HL-60 (cell line): ENCODE results near the gene DPP6.

Source experiments
- DNase-seq, 2 experiments: peaks; one replicate each; pipeline ENCODE4 v3.0.0-alpha.2; 2010 to 2020; ENCODE audit warnings: low read depth in 1 of 2, low spot score in 1 of 2
- H3K27ac ChIP-seq: fragments of 250-450 bp; sonication (Bioruptor Pico); replicated peaks from 2 replicates; pipeline ENCODE4 v1.5.1; 2020; ENCODE audit warnings: mild to moderate bottlenecking, moderate library complexity
- H3K27me3 ChIP-seq: fragments of 250-450 bp; sonication (Bioruptor Pico); 2 replicates; pipeline ENCODE4 v1.5.1; 2021; ENCODE audit warnings: mild to moderate bottlenecking, moderate library complexity; ENCODE audit not compliant: insufficient read depth, poor library complexity, severe bottlenecking
- H3K4me3 ChIP-seq: replicated peaks from 2 replicates; pipeline ENCODE4 v1.5.1; 2011; ENCODE audit warnings: mild to moderate bottlenecking, control low read depth, low read length; ENCODE audit not compliant: insufficient read depth
- CTCF ChIP-seq: IDR thresholded peaks from one replicate; pipeline ENCODE4 v1.5.1; 2011; ENCODE audit warnings: low read length, control low read depth, inconsistent platforms; ENCODE audit not compliant: insufficient read depth
- GABPA ChIP-seq: IDR thresholded peaks from 2 replicates; pipeline ENCODE4 v1.6.1; 2012; ENCODE audit warnings: low read depth
- POLR2AphosphoS5 ChIP-seq: IDR thresholded peaks from 2 replicates; pipeline ENCODE4 v1.6.1; 2012; ENCODE audit warnings: low read depth
- REST ChIP-seq: IDR thresholded peaks from 2 replicates; pipeline ENCODE4 v1.6.1; 2012; ENCODE audit warnings: low read depth; ENCODE audit not compliant: insufficient replicate concordance
- SPI1 ChIP-seq: IDR thresholded peaks from 2 replicates; pipeline ENCODE4 v1.6.1; 2012; ENCODE audit warnings: low read depth, mild to moderate bottlenecking, borderline replicate concordance

DPP6 gene

GRCh38 chr7:154546946-154547587, 494.9 kb downstream of the DPP6 start:
- Histone ChIP-seq H3K27ac (no peak overlapping the region), H3K27me3 (no peaks in the 10 kb centered on the region), H3K4me3 (no peak overlapping the region)
- no peak for DNase-seq
- TF ChIP-seq REST (no peak), SPI1 (no peak), CTCF (no peak), POLR2AphosphoS5 (no peak), GABPA (no peak)

- no peak for TF ChIP-seq CTCF
- TF ChIP-seq SPI1: no peak
- TF ChIP-seq GABPA: no peak
- no peak for TF ChIP-seq REST
- TF ChIP-seq POLR2AphosphoS5: no peak
- Histone ChIP-seq H3K27ac (no peak overlapping the region), H3K4me3 (no peak overlapping the region), H3K27me3 (no peaks in the 10 kb centered on the region)
- DNase-seq: no peak
Observed at GRCh38 chr7:154553711-154554265, 501.6 kb downstream of the DPP6 start.

GRCh38 chr7:154559454-154559853, 507.3 kb downstream of the DPP6 start:
- Histone ChIP-seq H3K27ac (no peak overlapping the region), H3K4me3 (no peak overlapping the region), H3K27me3 (no peaks in the 10 kb centered on the region)
- TF ChIP-seq SPI1 (no peak), GABPA (no peak), CTCF (no peak), POLR2AphosphoS5 (no peak), REST (no peak)
- no peak for DNase-seq
